Activated naive CD4-positive, alpha-beta T cell (primary cell): ENCODE data around the gene CCBE1.
"Not testable (repeated sequence)": the region's sequence is repeated elsewhere in the genome, so short reads cannot be mapped to it uniquely, and the experiment has no call there.

Source experiments
- DNase-seq, 4 experiments: peaks; one replicate each; lab custom pipeline; 2025; lab: John Stamatoyannopoulos, UW

CCBE1 gene

DNA sequence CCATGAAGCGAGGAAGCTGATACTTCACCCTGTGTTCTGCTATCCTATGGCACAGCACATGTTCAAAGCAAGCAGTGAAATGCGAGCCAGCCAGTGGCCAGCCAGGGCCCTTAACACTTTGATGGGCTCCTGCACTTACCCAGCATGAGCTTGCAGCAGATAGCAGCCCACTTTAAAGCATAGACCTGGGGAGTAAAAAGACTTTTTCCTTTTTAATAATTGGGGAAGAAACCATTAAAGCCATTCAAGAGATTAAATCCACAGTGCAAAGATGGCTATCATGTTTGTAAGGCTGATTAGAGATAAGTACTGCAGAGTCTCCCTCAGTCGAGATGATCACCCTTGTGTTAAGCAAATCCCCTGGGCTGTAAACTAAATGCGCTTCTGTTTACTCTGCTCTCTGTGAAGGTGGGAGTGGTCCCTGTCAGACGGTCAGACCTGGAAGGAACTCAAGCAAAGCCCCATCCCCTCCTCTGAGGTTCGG is 15.7 kb downstream of the CCBE1 start:
- DNase-seq: no peak

- no peak for DNase-seq
Observed at GRCh38 chr18:59681051-59681450, 16.2 kb downstream of the CCBE1 start.

- no peak for DNase-seq
Observed at GRCh38 chr18:59675346-59675745, 21.9 kb downstream of the CCBE1 start.

DNA sequence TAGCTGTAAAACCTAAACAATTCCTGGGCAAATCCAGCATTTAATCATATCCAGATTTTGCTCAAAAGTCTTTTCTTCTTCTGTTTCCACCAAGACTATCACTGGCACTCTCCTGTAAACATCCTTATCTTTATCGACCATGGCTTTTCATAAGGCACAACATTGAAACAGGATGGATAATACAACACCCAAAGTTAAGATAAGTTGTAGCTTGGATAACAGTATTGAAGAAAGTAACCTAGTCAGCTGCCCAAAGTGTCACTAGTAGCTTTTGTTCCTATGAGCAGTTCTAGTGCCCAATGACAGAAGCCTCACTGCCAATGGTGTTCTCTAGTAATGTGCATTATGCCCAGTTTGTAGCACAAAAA is 22.3 kb downstream of the CCBE1 start:
- no peak for DNase-seq

DNA sequence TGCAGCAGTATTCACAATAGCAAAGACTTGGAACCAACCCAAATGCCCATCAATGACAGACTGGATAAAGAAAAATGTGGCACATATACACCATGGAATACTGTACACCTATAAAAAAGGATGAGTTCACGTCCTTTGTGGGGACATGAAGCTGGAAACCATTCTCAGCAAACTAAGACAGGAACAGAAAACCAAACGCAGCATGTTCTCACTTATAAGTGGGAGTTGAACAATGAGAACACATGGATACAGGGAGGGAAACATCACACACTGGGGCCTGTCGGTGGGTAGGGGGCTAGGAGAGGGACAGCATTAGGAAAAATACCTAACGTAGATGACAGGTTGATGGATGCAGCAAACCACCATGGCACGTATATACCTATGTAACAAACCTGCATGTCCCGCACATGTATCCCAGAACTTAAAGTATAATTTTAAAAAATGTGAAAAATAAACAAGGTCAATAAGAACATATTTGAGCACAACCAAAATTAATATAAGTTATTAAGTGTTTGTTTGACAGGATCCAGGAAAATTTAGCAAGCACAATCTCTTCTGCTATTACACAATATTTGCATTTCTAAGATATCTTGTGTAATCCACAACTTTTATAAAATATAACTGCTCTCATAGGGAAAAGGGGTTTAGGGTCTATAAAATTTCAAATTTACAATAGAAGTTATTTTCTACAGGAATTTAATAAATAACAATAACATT is 22.9 kb downstream of the CCBE1 start:
- DNase-seq: no peak

GRCh38 chr18:59672235-59672711 is 24.9 kb downstream of the CCBE1 start:
- DNase-seq: no peak

DNA sequence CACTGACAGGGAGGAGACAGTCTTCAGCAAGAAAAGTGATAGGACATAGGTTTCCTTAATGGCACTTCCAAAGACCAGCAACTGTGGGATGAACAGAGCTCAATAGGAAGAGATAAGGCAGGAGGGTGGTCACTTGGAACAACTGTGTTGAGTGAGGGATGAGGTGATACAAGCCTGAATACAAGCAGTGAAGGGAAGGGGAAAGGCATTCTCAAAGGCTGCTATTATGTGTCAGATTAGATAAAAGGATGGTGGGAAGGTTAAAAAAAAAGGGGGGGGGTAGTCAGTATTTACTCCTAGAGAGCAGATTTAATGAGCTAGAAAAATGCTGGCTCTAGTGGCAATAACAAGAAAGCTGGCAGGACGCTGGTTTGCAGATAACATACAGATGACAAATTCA is 25.7 kb downstream of the CCBE1 start:
- DNase-seq: no peak

DNA sequence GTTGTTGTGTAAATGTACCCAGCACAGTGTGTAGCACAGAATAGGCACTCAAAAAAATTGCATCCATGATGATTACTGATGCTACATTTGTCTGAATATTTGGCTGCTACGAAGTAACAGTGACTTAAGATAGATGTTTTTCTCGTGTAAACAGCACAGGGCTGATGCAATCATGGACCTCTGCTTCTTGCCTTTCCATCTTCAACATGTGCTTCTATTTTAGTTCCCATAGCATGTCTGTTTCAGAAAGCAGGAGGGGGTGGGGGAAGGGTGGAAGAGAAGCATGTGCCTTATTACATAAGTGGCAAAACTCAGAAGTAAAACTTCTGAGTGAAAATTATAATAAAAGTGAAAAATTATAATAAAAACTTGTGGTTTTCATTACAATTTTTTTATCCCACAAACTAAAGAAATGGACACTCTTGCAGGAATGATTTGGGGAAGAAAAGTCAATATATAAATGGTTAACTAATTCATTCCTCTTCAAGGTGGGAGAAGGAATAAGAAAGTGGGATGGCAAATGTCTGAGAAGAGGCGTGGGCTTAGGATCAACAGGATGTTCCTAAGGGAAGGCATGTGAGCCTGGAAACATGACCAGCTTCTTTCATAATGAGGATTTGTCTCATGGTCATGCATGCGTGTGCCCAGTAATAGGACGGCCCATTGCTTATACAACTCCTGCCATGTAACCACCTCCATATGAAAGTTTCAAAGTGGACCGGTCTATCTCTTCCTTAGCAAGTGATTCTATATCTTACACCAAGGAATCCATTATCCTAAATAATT is 27.2 kb downstream of the CCBE1 start:
- no peak for DNase-seq

DNA sequence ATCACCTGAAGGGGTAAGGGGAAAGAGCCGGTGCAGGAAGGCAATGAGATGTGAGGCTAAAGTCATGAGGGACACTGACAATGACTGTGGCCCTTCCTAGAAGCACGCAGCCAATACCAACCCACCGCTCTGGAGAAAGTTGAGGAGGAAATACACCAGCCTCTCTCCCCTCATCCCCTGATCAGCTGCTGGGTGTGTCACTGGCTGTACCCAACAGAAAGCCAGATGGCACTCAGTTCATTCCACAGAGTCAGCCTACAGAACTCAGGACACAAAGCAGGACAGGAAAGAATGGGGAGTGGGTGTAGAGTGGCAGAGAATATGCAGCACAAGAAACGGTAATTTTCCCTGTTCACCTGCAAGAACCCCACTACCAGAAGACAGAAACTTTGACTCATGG is 29.7 kb downstream of the CCBE1 start:
- no peak for DNase-seq

DNA sequence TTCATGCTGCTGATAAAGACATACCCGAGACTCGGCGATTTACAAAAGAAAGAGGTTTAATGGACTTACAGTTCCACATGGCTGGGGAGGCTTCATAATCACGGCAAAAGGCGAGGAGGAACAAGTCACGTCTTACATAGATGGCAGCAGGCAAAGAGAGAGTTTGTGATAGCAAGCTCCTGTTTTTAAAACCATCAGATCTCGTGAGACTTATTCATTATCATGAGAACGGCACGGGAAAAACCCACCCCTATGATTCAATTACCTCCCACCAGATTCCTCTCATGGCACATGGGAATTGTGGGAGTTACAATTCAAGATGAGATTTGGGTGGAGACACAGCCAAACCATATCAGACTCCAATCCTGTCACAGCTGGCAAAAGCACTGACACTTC is 31.2 kb downstream of the CCBE1 start:
- DNase-seq: not testable (repeated sequence)

DNA sequence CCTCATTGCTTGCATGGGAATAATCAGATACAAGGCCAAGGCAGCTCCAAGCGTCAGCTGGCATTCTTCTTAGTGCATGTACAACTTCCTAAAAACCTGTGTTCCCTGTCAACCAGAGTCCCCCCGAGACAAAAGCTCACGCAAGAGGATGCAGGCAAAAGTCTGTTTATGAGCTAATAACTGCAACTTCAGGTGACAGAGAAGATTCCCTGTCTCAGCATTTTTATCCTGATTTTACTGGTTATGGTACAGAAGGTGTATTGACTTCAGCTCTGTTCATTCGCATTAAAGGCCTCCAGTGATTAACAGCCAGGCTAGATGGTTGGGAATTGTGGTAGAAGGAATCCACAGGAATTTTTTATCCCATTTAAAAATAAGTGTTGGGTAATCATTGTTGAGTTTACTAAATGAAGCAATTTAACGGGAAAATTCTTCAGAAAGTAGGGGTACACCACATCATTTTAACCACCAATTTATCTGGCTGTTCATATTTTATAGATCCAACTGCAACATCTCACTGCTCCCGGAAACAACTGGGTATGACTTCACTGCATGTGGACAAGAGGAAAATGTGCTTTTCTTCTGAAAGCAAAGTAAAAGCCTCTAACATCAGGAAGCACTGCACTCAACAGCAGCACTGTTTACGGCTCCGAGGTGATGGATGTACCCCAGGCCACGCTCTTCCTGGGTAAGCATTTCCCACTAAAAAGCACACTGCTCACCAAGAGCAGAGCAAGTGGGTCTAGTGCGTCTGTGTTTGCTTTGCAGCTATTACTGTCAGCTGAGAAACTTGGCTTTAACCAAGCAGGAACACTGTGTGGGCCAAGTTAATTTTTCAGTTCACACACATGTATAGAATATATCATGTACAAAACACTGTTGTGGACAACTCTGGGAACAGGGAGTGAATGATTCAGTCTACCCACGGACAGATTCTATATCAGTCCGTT is 31.9 kb downstream of the CCBE1 start:
- DNase-seq: no peak

- no peak for DNase-seq
Observed at GRCh38 chr18:59664329-59664728, 32.9 kb downstream of the CCBE1 start.

GRCh38 chr18:59663096-59663495 is 34.1 kb downstream of the CCBE1 start:
- DNase-seq: no peak

GRCh38 chr18:59661891-59662701 is 35.1 kb downstream of the CCBE1 start:
- no peak for DNase-seq

GRCh38 chr18:59660786-59661743 is 36.2 kb downstream of the CCBE1 start:
- DNase-seq: no peak

- no peak for DNase-seq
Observed at GRCh38 chr18:59660366-59660765, 36.9 kb downstream of the CCBE1 start.

- DNase-seq: no peak
Observed at GRCh38 chr18:59659508-59660170, 37.6 kb downstream of the CCBE1 start.

DNA sequence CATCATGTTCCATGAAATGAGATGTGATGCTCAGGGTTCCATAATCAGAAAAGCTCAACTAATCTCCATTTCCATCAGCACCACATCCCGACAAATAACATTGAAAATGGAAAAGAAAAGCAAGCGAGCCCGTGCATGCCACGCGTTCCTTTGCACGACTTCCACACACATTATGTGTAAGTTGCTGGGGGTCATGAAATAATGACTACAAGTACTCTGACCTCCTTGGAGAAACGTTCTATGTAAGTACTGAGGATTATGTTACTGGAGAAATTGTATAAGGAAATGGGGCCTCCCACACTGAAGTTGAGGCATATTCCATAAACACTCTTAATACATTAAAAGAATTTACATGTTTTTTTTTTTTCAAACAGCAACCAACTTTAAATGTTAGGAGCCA is 38.3 kb downstream of the CCBE1 start:
- DNase-seq: no peak

DNA sequence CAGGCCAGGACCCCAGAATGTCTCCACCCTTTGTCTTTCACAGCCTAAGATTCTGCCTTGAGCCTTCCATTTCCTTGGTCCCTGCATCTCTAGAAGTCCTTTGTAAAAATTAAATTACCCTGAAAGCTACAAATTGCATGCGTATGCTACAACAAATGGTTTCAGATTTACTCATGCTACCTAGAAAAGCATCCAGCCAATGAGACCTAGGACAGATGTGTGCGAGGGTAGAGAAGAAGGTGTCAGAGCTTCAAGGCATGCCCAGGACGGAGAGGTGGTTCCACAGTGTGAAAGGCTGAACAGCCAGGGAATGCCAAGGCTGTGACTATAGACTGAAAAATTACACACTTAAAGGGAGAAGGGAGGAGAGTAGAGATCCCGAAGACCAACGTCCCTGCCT is 40.2 kb downstream of the CCBE1 start:
- DNase-seq: no peak
